Adrenal gland (tissue), 5 donors: ENCODE results near the gene NR2C1.

Experiments
- CTCF ChIP-seq, 6 experiments: fragments of 450-650 bp in 4 of 6; fragments of 200-600 bp in 2 of 6; sonication (generic) in 1 of 6; IDR thresholded peaks; 1 replicate in 5 of 6; 2 replicates in 1 of 6; pipeline versions ENCODE4 v1.5.1 to v1.8.0; 2016 to 2021; ENCODE audit warnings: antibody characterized with exemption in 6 of 6, mild to moderate bottlenecking in 2 of 6, moderate library complexity in 1 of 6
- POLR2A ChIP-seq, 2 donors: fragments of 450-650 bp; IDR thresholded peaks; one replicate each; pipeline ENCODE4 v1.6.1; 2017; ENCODE audit warnings: antibody characterized with exemption in 2 of 2, mild to moderate bottlenecking in 2 of 2, moderate library complexity in 1 of 2
- donor health status: DM: no; HTN: no; CAD: no.

- TF ChIP-seq CTCF (IDR thresholded peaks at IDR 0.05) (no peak), POLR2A (IDR thresholded peaks at IDR 0.05) (no peak)
Measured at GRCh38 chr12:94990222-94990621, 83.2 kb downstream of the NR2C1 start.
